HG03103 (cell line): ENCODE results near the gene OTOP3.
"Not testable (repeated sequence)": the region's sequence is repeated elsewhere in the genome, so short reads cannot be mapped to it uniquely, and the experiment has no call there.

Experiments
- ATAC-seq: cut with Tn5 transposase; IDR thresholded peaks from one replicate; pipeline ENCODE4 v1.9.1; 2021; ENCODE audit warnings: low read depth; ENCODE audit not compliant: unreplicated experiment

Gene OTOP3

GRCh38 chr17:74935585-74936469 lies at the start of gene OTOP3:
Gene OTOP3 (plus strand): TSS chr17:74935898. CDS start chr17:74935922, 24 bp downstream.
- no peak for ATAC-seq

GRCh38 chr17:74888469-74888868 lies 47.2 kb upstream of the OTOP3 start:
- ATAC-seq = no peak

GRCh38 chr17:74890554-74890953 lies 45.1 kb upstream of the OTOP3 start:
- ATAC-seq = no peak

- ATAC-seq = no peak
Observed at GRCh38 chr17:74892013-74892841, 43.5 kb upstream of the OTOP3 start.

GRCh38 chr17:74892974-74893911 lies 42.5 kb upstream of the OTOP3 start, which contains the start of gene FADS6:
Gene FADS6 (minus strand): TSS chr17:74893633. CDS start chr17:74893595, 38 bp downstream.
- no peak for ATAC-seq

GRCh38 chr17:74893936-74894671 lies 41.6 kb upstream of the OTOP3 start:
- no peak for ATAC-seq

GRCh38 chr17:74898376-74898946 lies 37.2 kb upstream of the OTOP3 start:
- no peak for ATAC-seq

- no peak for ATAC-seq
Observed at GRCh38 chr17:74900208-74900607, 35.5 kb upstream of the OTOP3 start.

GRCh38 chr17:74901353-74902135 lies 34.2 kb upstream of the OTOP3 start:
- no peak for ATAC-seq

- ATAC-seq = no peak
Observed at GRCh38 chr17:74903034-74903433, 32.7 kb upstream of the OTOP3 start.

GRCh38 chr17:74903671-74904070 lies 32.0 kb upstream of the OTOP3 start:
- ATAC-seq = no peak

GRCh38 chr17:74904687-74905409 lies 30.9 kb upstream of the OTOP3 start:
- ATAC-seq = no peak

- not testable (repeated sequence) for ATAC-seq
Observed at GRCh38 chr17:74906214-74906793, 29.4 kb upstream of the OTOP3 start.

GRCh38 chr17:74907012-74907411 lies 28.7 kb upstream of the OTOP3 start:
- no peak for ATAC-seq

GRCh38 chr17:74909097-74909496 lies 26.6 kb upstream of the OTOP3 start:
- ATAC-seq = not testable (repeated sequence)

- ATAC-seq = not testable (repeated sequence)
Observed at GRCh38 chr17:74911423-74911822, 24.3 kb upstream of the OTOP3 start.

GRCh38 chr17:74916136-74916850 lies 19.4 kb upstream of the OTOP3 start:
- no peak for ATAC-seq
